GM19023 (cell line): Measurements from ENCODE around the gene ALKAL2.

Experiments used
- ATAC-seq: cut with Tn5 transposase; IDR thresholded peaks from one replicate; pipeline ENCODE4 v1.9.1; 2021; ENCODE audit warnings: mild to moderate bottlenecking, moderate library complexity; ENCODE audit not compliant: unreplicated experiment

The ALKAL2 gene

DNA sequence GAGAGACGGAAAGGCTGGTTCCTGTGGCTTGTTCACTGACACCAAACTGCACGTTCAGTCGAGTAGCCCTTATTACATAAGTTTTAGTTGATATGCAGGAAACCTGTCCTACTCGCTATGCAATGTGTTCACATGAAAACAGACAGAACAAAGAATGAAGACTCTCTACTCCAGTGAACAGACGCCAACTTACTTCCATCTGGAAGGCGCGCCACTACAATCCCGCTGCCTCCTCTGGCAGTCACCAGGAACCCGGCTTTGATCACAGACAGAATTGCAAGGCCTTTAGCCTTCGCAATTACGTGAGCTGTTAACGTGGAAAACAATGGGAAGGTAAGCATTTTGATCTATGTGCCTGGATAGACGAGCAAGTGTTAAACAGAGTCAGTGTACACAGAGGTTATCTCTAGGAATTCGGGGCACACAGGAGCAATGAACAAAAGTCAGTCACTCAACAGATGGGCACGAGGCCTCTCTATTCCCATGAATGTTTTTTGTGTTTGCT, 38.3 kb downstream of the ALKAL2 start:
- no peak for ATAC-seq

- ATAC-seq, result no peak
These were observed 39.2 kb downstream of the ALKAL2 start for GRCh38 chr2:248724-249123.

DNA sequence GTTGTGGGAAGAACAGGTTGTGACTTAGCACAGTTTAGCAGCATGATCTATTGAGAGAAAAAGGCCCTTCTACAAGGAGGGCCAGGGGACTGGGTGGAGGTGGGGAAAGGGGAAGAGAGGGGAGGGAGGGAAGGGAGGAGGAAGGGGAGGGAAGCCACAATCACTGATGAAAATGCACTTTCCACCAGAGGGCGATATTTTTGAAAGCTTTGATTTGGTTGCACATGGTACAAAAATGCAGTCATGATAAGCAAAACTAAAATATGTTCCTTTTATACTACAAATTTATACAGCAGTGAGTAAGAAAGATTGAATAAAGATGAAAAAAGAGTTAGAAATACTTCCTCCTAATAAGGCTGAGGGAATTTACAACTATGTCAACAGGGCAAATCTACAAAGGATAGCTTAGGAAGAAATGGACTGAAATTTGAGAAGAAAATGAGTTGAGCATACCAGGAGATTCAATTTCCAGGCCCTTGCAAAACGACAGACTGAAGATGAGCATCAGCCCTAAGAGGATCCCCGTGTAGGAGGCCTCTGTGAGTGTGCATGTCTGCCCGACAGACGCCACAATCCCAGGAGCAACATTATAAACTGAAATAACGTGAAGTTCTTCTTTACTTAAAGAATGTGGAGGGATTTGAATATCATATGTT, 41.3 kb downstream of the ALKAL2 start:
- no peak for ATAC-seq

GRCh38 chr2:244547-244946, 43.3 kb downstream of the ALKAL2 start:
- no peak for ATAC-seq

DNA sequence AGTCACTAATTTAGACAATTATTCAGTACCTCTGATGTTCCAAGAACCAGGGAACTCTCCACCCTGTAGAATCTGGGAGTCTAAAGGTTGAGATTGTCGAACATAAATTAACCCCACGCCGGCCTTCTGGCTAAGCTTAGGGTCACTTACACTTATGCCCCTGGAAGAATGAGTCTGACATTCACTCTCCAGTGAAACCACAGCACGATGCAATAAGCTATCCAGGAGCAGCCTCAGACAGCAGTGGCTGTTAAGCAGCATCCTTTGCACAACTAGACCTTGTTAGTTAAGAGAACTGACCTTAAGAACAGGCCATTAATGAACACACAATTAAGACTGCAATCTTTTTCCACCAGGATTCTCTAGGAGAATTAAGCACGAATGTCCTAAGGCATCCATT, 49.0 kb downstream of the ALKAL2 start:
- no peak for ATAC-seq

GRCh38 chr2:238431-238830, 49.5 kb downstream of the ALKAL2 start:
- no peak for ATAC-seq

DNA sequence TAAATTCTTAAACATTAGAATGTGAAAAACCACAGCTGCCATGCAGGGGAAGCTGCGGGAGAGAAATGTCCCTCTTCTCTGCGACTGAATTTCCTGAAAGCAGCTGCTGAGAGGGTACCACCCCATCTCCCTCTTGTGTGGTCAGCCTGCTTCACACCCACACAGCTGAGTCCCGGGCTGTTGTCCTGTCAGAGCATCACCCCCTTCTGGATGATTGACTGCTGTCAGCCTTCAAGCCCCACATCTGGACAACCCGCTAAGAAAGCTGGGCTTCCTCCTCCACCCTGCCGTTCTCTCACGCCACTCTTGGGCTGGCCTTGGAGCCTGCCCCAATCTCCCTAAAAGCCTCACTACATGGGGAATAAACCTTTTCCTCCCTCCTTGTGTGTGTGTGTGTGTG, 50.0 kb downstream of the ALKAL2 start:
- no peak for ATAC-seq

DNA sequence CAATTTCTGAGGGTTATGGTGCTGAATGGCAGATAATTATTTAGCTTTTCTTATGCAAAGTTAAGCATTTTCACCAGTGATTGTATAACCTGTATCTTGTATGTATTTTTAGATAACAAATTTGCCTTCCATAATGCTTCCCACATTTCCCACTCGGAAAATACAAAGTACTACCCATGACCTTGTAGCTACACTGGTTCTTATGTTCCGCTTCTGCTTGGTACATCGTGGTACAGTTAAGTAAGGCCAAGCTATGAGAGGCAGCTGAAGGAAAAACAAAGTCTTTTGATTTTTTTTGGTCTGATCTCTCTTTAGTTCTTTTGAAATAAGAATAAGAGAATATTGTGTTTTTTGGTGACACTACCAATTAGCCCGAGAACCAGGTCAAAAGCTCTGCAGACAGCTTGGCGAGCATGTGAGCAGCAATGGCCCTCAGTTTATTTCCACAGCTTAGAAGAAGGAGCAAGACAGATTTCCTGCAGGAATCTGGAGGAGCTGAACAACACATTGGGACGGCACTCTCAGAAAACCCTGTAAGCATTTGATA, 50.8 kb downstream of the ALKAL2 start:
- no peak for ATAC-seq

DNA sequence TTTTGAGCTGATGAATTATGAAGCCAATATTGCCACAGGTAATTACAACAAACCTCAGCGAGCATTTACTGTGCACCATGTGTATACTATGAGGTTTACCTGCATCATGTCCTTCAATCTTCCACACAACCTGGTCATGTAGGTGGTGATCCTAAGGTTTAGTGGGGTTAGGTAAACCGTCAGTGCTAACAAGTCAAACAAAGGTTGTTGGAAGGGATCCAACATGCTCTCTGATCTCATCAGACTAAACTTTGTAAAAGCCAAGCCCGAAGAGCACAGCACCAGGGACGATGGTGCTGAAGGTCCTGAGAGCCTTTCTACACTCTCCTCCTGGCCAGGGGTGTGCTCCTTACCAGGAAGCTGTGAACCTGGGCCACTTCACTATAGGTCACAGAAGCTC, 53.5 kb downstream of the ALKAL2 start:
- ATAC-seq, result no peak

- no peak for ATAC-seq
These were observed 54.9 kb downstream of the ALKAL2 start for GRCh38 chr2:233030-233429.

- no peak for ATAC-seq
These were observed 56.2 kb downstream of the ALKAL2 start for GRCh38 chr2:231521-232185.
